Smooth muscle cell of the brain vasculature (primary cell): ENCODE results near the gene IRX1.

Source experiments
- DNase-seq: peaks from one replicate; pipeline ENCODE4 v3.0.0-alpha.2; 2012; ENCODE audit warnings: low read depth, low spot score

Gene IRX1

DNA sequence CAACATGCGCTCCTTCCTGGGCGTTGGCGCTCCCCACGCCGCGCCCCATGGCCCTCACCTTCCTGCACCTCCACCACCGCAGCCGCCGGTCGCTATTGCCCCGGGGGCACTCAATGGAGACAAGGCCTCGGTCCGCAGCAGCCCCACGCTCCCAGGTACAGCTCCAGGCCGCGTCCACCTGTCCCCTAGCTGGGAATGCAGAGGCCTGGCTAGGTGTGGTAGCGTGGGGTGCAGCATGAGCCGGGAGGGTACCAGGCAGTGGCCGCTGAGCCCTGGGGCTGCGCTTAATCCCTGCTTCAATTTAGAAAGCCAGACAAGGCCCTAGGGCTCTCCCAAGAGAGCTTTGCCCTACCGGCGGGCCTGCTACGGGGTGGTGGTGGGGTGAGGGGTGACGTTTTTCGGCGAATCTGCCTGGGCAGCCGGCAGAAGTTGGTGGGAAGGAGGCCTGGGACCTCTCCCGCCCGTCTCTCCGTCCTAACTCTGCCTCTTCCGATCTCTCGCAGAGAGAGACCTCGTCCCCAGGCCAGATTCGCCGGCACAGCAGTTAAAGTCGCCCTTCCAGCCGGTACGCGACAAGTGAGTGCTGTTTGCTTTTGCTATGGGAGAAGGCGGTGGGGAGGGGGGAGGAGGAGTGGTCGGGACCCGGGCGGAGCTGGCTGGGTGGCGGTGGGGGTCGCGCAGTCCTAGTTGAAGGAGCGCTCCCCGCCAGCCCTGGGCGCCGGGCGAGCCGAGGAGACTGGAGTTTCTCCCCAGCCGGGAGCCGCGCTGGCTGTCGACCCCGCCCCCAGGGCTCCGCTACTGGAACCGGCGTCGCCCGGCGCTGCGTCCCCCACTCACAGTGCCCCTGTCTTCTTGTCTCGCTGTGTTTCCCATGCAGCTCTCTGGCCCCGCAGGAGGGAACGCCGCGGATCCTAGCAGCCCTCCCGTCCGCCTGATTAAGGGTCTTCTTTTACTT is 4.8 kb downstream of the IRX1 start:
- no peak for DNase-seq

DNA sequence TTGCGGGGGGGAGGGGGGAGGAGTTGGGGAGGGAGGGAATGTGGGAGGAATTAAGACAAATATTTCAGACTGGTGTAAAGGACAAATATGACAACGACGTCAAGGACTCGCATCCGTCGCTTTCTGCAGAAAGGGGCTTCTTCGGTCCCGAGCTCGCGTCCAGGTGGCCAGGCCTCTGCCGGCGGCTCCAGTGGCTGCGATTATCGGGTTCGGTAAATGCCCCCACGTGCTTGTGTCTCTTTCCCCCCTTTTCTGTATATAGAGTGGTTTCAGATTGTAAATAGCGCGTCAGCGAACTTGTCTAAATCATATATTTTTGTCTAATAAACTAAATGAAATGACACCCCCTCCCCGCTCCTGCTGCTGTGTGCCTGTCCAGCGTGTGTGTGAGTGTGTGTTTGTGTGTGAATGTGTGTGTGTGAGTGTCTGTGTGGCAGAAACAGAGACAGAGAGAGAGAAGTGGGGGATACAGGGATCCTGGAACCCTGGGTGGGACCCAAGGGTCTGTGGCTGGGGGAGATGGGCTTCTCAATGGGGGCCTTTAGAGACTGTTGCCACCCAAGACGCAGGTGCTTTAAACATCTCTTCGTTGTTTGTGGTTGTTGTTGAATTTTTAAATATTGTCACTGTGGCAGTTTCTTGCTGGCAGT is 5.6 kb downstream of the IRX1 start:
- no peak for DNase-seq

DNA sequence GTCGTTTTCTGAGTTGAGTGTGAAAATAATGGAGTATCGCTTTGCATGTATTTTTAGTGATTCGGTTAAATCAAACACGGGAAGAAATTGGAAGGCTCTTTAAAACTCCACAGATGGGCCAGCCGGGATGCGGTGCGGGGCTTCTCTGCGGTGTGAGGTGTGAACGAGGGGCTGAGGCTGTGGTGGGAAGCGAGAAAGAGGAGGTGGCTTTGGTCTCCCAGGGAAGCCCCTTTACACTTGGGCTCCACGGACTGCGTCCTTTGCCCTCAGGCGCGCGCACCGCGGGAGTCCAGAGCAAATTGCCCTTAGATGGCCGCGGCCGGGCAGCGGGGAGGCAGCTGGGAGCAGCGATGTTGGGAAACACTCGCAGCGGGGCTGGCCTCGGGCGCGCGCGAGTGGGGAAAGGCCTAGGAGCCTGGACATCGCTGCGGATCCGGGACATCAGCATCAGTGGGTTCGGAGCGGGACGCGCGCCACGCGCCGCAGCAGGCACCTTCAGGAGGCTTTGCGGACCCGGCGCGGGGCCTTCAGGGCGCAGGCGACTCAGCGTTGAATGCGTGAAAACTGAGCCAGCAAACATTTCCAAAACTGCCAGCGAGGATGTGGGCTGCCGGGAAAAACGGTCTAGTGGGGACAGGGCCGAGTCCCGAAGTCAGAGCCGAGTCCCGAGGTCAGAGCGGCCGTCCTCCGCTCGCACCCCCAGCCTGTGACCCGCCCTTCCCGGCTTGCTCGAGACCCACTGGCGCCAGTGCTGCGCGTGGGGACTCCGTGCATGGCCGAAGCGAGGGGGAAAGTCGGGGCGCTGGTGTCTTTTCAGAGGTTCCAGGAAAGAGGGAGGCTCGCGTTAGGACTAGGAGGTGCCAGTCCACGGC is 6.5 kb downstream of the IRX1 start:
- DNase-seq: no peak

- no peak for DNase-seq
Measured at GRCh38 chr5:3602785-3603502, 7.3 kb downstream of the IRX1 start.

GRCh38 chr5:3604501-3604900 is 8.9 kb downstream of the IRX1 start:
- no peak for DNase-seq

DNA sequence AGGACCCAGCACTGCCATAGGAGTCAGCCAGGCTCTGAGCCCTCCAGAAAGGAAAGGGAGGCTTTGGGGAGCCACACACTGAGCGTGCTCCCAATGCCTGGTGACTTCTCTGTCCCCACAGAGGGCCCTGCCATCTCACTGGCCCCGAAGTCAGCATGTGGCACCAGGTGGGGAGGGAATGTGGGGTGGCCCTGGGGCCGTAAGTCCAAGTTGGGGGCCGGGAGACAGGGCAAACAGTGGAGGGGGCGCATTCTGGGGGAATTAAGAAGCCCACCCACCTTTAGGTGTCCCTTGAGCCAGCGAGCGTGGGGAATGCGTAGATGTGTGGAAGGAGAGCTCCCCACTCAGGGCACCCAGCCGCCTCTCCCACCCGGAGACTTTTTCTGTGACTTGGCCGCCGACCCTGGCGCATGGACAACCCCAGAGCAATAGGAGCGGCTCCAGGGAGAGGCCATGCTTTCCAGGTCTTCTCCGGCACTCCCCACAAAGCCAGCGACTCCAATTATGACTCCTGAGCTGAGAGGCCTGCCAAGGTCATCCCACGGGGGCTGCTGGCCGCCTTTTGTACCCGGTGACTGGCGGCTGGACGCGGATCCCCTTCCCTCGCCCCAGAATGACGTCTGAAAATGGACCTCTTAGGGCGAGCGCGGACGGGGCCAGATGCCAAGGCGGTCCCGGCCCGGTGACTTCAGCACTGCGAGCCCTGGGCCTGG is 9.8 kb downstream of the IRX1 start:
- no peak for DNase-seq

GRCh38 chr5:3606121-3606831 is 10.6 kb downstream of the IRX1 start:
- DNase-seq: no peak

- DNase-seq: no peak
Measured at GRCh38 chr5:3607541-3608181, 12.0 kb downstream of the IRX1 start.

DNA sequence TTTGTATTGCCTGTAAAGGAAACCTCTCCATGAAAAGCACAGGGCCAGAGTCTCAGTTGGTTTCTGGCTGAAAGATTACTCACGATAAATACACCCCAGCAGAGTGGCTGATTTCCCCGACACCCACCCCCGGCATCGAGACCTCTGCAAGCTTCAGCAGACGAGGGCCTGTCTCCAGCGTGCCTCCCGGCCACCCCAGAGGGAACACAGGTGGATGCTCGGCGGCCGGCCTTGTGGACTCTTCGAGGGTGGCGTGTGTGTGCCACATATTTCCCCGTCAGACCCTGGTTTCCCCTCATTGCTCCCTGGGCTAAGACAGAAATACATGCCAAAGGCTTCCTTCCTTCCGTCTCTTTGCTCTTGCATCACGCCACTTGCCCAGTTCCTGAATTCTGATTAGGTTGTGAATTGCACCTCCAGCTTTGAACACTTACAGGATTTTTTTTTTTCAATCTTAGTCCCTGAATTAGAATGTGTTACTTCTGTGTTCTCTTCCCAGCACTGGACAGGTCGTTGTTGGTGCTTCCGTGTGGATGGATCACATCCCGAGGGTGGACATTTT is 13.6 kb downstream of the IRX1 start:
- no peak for DNase-seq

- DNase-seq: no peak
Measured at GRCh38 chr5:3612591-3613042, 17.0 kb downstream of the IRX1 start.

DNA sequence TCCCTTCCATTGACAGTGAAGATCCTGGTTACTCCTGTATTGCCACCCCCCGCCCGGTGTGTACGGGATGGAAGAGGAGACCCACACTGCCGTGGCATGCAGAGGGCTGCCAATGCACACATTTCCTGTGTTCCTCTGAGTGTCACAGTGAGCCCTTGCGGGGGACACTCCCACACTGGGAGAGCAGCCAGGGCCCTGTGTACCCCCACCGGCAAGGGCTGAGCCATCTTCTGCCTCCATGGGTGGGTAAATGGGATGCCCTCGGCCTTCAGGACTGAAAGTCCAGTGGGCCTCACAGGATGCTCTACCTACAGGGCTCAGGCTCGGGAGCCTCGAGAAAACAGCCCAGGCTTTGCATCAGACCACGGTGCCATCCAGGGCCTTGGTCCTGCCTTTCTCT is 18.1 kb downstream of the IRX1 start:
- DNase-seq: no peak

- no peak for DNase-seq
Measured at GRCh38 chr5:3615217-3615616, 19.6 kb downstream of the IRX1 start.

- no peak for DNase-seq
Measured at GRCh38 chr5:3615829-3616228, 20.2 kb downstream of the IRX1 start.

GRCh38 chr5:3619579-3619978 is 23.9 kb downstream of the IRX1 start:
- DNase-seq: no peak

GRCh38 chr5:3622961-3623360 is 27.3 kb downstream of the IRX1 start:
- no peak for DNase-seq

DNA sequence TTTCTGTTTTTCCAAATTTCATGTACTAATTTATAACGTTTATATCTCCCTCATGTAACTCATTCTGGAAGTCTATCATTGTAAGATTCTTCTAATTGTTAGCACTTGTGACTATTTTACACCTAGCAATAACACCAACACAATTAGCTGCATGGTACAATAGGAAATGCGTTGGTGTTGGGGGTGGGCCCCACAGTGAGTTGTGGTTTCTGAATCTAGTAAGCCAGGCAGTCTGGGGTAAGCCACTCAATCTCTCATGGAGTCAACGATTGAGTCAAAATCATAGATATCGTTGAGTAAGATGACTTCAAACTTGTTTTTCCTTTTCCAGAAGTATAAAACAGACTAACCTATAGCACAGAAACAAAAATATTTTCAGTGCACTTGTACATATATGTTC is 30.0 kb downstream of the IRX1 start:
- DNase-seq: no peak

DNA sequence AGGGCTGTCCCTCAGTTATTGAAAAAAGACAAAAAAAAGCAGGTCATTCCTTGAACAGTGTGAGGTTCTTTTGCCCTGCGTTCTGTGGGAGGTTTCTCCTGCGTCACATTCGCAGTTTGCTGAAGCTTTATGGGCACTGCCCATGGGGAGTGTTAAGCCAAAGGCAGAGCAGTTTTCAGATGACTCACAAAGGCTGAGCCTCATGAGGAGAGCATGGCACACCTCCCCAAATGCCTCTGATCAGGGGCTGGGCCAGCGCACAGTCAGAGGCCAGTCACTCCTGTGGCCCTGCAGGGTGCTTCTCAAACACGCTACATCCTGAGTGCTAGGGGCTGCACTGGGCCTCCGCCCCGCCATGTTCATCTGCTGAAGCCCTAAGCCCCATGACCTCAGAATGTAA is 38.4 kb downstream of the IRX1 start:
- DNase-seq: no peak

GRCh38 chr5:3639175-3639574 is 43.5 kb downstream of the IRX1 start:
- no peak for DNase-seq

- no peak for DNase-seq
Measured at GRCh38 chr5:3642231-3642630, 46.6 kb downstream of the IRX1 start.
